GM12878 (cell line): ENCODE measurements around the gene CA10.
A peak's percentile ranks its signal among the peaks of the same experiment; 100 is the strongest.

Experiments used
- ATF2 ChIP-seq: IDR thresholded peaks from 2 replicates; pipeline ENCODE4 v1.6.1; 2012; ENCODE audit warnings: low read length, inconsistent platforms
- CEBPB ChIP-seq, 2 experiments: fragments of 150-350 bp in 1 of 2; IDR thresholded peaks; 2 replicates each; pipeline ENCODE4 v1.6.1; 2012 to 2014; ENCODE audit warnings: low read depth in 2 of 2, low read length in 2 of 2, borderline replicate concordance in 1 of 2, inconsistent platforms in 1 of 2
- CTCF ChIP-seq, 3 experiments: IDR thresholded peaks in 2 of 3; conservative IDR thresholded peaks in 1 of 3; 2 replicates each; pipeline ENCODE4 v1.5.1; 2011; ENCODE audit warnings: low read depth in 3 of 3, low read length in 3 of 3, mild to moderate bottlenecking in 3 of 3, control low read depth in 2 of 3, moderate library complexity in 2 of 3, inconsistent platforms in 1 of 3, mixed read lengths in 1 of 3; ENCODE audit not compliant: control insufficient read depth in 2 of 3, insufficient read depth in 1 of 3; ENCODE audit errors: extremely low read depth in 1 of 3
- E2F8 ChIP-seq: fragments of 450-650 bp; IDR thresholded peaks from 2 replicates; pipeline ENCODE4 v1.6.1; 2018; ENCODE audit warnings: mild to moderate bottlenecking, low read depth, moderate library complexity; ENCODE audit not compliant: partially characterized antibody
- JUND ChIP-seq: IDR thresholded peaks from 2 replicates; pipeline ENCODE4 v1.6.1; 2012; ENCODE audit warnings: low read depth, mild to moderate bottlenecking, low read length, improper control_type of control experiment, moderate library complexity
- POLR2AphosphoS2 ChIP-seq: IDR thresholded peaks from 2 replicates; pipeline ENCODE4 v1.6.1; 2011; ENCODE audit warnings: low read depth, mild to moderate bottlenecking, low read length, improper control_type of control experiment, moderate library complexity
- ZSCAN29 ChIP-seq: fragments of 450-650 bp; IDR thresholded peaks from 2 replicates; pipeline ENCODE4 v1.6.1; 2017; ENCODE audit warnings: mild to moderate bottlenecking, moderate library complexity

- TF ChIP-seq ZSCAN29 = no peak
- TF ChIP-seq CTCF (IDR thresholded peaks at IDR 0.05 in 2 of 3, conservative IDR thresholded peaks at IDR 0.05 in 1 of 3; ENCODE audit: control insufficient read depth in 2 of 3, extremely low read depth in 1 of 3, insufficient read depth in 1 of 3, low read depth in 3 of 3, low read length in 3 of 3) = peak; percentile 37 to 43 (median 43); a peak in 5 of 6 replicates
- no peak for TF ChIP-seq POLR2AphosphoS2
- no peak for TF ChIP-seq CEBPB (IDR thresholded peaks at IDR 0.05; ENCODE audit: borderline replicate concordance in 1 of 2, low read depth in 2 of 2, low read length in 2 of 2)
- TF ChIP-seq JUND = no peak
- no peak for TF ChIP-seq E2F8
- no peak for TF ChIP-seq ATF2
Observed at GRCh38 chr17:52170963-52171572, 12.6 kb upstream of the CA10 start.
